Skeletal muscle cell (primary cell): ENCODE data around the gene RAG1.
"Not testable (repeated sequence)": the region's sequence is repeated elsewhere in the genome, so short reads cannot be mapped to it uniquely, and the experiment has no call there.

Experiments used
- DNase-seq: peaks from one replicate; pipeline ENCODE4 v3.0.0-alpha.2; 2010; ENCODE audit warnings: low read depth
- H3K4me3 ChIP-seq: 2 replicates; pipeline ENCODE4 v1.5.1; 2011; ENCODE audit warnings: low read depth, mild to moderate bottlenecking, control low read depth, low read length, moderate library complexity

Gene RAG1

DNA sequence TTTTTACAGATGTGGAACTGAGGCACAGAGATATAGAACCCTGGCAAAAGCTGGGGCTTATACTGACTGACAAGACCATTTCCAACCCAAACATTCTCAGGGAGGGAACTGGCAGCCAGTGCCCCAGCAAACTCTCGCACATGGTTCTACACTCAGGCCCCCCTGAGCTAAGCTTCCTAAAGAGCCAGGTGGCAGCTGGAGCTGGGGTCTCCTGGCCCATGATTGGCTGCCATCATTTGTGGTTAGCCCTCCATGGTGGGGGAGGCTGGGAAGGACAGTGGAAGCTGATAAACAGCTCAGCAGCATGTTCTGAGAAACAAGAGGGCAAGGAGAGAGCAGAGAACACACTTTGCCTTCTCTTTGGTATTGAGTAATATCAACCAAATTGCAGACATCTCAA is at the start of gene RAG1:
Gene RAG1 (plus strand): TSS at position 314 of the 400 bp plus-strand sequence. CDS start 5,298 bp downstream, outside the sequence.
- no peak for DNase-seq
- no peak within 1 kb of the TSS for H3K4me3 ChIP-seq

- DNase-seq: no peak
Measured at GRCh38 chr11:36530840-36531239, 37.0 kb upstream of the RAG1 start.

GRCh38 chr11:36532941-36533601 is 34.7 kb upstream of the RAG1 start:
- DNase-seq: no peak
- H3K4me3 ChIP-seq: no peak overlapping the region

More at GRCh38 chr11:36530840-36531239, 37.0 kb upstream of the RAG1 start:
- H3K4me3 ChIP-seq: no peak overlapping the region

DNA sequence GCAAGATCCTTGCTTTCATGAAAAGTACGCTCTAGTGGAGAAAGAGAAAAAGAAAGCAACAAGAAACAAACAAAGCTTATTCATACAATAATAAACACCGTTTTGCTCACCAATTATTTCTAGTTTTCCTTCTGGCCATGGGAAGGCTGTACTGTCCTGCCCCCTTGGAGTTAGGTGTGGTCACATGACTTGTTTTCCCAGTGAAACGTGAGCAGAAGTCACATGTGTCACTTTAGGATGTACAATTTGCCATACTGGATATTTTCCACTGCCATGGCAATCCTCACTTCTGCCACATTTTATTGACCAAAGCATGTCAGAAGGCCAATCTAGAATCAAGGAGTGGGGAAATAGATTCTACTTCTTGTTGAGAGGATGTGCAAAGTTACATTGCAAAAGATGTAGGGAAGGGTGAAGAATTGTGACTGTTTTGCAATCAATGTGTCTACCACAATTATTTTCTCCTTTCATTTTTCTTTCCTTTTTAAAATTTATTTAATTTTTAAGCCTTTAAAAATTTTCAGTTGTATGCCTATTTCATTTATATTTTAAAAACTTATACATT is 33.4 kb upstream of the RAG1 start:
- no peak overlapping the region for H3K4me3 ChIP-seq
- no peak for DNase-seq

DNA sequence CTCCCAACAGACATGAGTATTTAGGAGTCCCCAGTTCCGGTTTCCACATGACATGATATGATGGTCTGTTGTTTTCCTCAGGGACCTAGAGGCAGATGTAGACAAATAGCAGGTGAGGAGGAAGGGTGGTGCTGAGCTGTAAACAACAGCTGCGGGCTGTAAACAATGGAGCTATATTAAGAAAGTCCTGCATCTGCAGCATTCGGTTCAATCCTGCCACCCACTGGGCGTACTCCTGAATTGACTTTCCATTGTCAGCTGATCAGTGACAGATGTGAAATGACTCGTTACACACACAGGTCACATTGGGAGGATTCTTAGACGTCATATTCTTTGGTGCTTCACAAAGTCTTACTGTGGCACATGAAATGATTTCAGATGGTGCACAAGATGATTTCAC is 26.8 kb upstream of the RAG1 start:
- peak; percentile 9 for DNase-seq
- no peak overlapping the region for H3K4me3 ChIP-seq

- DNase-seq: no peak
Measured at GRCh38 chr11:36550385-36551115, 17.3 kb upstream of the RAG1 start.

DNA sequence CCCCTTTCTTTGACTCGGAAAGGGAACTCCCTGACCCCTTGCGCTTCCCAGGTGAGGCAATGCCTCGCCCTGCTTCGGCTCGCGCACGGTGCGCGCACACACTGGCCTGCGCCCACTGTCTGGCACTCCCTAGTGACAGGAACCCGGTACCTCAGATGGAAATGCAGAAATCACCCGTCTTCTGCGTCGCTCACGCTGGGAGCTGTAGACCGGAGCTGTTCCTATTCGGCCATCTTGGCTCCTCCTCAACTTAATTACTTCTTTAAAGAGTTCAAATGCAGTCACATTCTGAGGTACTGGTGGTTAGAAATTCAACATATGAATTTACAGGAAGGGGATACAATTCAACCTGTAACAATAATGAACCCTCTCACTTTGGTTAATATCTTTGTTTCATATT is 10.4 kb upstream of the RAG1 start:
- not testable (repeated sequence) for H3K4me3 ChIP-seq, DNase-seq

More at GRCh38 chr11:36550385-36551115, 17.3 kb upstream of the RAG1 start:
- H3K4me3 ChIP-seq: no peak overlapping the region

DNA sequence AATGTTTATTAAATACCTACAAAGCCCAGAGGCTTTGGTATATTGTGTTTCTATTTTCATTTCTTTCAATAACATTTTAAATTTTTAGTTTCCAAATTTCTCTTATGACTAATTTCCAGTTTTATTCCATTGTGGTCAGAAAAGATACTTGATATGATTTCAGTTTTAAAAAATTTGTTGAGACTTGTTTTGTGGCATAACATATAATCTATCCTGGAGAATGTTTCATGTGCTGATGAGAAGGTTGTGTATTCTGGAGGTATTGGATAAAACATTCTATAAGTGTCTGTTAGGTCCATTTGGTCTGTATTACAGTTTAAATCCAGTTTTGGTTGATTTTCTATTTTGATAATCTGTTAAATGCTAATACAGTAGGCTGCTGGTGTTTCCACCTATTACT is 9.8 kb upstream of the RAG1 start:
- no peak overlapping the region for H3K4me3 ChIP-seq
- no peak for DNase-seq

DNA sequence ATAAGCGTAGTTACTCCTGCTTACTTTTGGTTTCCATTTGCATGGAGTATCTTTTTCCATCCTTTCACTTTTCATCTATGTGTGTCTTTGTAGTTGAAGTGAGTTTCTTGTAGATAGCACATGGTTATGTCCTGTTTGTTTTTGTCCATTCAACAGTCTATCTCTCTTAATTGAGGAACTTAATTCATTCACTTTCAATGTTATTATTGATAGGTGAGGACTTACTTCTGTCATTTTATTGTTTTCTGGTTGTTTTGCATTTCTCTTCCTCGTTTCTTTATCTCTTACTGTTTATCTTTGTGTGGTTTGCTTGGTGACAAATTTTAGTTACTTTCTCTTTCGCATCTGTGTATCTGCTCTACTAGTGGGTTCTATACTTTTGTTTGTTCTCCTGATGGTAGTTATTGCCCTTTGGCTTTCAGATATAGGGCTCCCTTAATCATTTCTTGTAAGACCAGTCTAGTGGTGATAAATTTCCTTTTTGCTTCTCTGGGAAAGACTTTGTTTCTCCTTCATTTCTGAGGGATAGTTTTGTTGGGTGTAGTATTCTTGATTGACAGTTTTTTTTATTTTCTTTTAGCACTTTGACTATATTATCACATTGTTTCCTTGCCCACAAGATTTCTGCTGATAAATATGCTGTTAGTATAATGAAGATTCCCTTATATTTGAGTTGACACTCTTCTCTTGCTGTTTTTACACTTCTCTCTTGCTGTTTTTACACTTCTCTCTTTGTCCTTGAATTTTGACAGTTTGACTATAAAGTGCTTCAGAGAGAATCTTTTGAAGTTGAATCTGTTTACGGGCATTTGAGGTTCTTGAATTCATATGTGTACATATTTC is 9.0 kb upstream of the RAG1 start:
- no peak overlapping the region for H3K4me3 ChIP-seq
- no peak for DNase-seq

DNA sequence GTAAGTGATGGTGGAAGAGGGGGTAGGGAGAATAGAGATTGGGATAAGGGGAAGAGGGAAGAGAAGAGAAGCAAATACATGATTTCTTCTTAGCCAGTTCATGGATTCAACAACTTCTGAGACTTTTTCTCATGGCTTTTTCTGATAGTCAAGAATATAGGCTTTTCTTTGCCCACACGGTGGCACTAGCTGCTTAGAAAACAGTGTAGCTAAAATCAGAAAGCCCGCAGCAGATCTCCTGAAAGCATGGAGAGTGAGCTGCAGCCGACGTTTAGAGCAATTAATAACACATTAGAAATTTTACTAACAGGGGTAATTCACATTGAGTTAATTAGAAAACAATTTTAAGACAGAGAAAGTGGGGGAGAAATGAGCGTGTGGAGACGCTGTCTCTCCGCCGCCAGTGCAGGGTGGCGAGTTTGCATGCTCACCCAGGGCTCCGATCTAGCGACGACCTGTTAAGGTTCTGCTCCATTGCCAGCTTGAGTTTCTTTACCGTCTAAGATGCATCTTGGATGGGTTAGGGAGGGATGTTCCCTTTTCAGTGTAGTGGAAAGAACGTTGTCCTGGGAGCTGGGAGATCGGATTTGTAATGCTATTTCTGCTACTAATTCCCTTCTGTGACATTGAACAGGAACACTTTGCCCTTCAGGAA is 3.3 kb upstream of the RAG1 start:
- H3K4me3 ChIP-seq: peak overlapping the region; percentile 37
- peak; percentile 13 for DNase-seq

DNA sequence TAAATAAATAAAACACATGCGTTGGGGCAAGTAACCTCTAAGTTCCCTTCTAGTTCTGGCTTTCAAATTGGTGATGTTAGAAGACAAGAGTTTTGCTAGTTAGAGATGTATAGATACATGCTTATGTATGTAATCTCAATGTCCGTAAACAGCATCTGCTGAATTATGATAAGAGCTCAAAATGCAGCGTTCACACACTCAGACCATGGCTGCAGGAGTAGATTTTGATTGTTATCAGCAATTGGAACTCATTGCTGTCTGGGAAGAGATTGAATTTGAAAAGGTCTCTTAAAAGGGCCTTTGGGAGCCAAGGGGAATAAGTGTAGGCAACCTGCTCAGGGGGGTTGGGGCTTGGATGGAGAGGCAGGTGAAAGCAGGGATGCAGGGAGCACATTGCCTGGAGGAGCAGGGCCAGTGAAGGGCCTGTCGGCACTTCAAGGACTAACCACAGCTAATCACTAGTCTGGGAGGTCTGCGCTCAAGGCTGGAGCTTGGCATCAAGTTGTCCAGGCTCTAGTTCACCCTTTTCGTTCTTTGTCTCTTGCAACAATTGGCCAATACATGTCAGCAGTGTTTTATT is 2.7 kb upstream of the RAG1 start:
- DNase-seq: no peak
- no peak overlapping the region for H3K4me3 ChIP-seq

GRCh38 chr11:36566407-36567053 is 1.3 kb upstream of the RAG1 start:
- no peak overlapping the region for H3K4me3 ChIP-seq
- DNase-seq: no peak

DNA sequence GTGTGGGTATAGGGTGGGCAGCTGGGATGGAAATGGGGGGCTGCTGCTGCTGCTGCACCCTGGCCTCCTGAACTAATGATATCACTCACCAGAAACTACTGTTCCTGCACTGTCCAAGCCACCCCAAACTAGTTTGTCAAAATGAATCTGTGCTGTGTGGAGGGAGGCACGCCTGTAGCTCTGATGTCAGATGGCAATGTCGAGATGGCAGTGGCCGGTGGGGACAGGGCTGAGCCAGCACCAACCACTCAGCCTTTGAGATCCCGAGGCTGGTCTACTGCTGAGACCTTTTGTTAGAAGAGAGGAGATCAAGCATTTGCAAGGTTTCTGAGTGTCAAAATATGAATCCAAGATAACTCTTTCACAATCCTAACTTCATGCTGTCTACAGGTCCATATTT is 1.3 kb downstream of the RAG1 start:
- no peak overlapping the region for H3K4me3 ChIP-seq
- DNase-seq: no peak

GRCh38 chr11:36574486-36574885 is 6.7 kb downstream of the RAG1 start:
- no peak for DNase-seq
- H3K4me3 ChIP-seq: no peak overlapping the region

- H3K4me3 ChIP-seq: no peak overlapping the region
- DNase-seq: no peak
Measured at GRCh38 chr11:36577373-36577772, 9.6 kb downstream of the RAG1 start.

- no peak overlapping the region for H3K4me3 ChIP-seq
- no peak for DNase-seq
Measured at GRCh38 chr11:36577859-36578258, 10.1 kb downstream of the RAG1 start.

GRCh38 chr11:36578458-36578857 is 10.7 kb downstream of the RAG1 start:
- H3K4me3 ChIP-seq: no peak overlapping the region
- DNase-seq: no peak

- DNase-seq: no peak
Measured at GRCh38 chr11:36581536-36581935, 13.7 kb downstream of the RAG1 start.

DNA sequence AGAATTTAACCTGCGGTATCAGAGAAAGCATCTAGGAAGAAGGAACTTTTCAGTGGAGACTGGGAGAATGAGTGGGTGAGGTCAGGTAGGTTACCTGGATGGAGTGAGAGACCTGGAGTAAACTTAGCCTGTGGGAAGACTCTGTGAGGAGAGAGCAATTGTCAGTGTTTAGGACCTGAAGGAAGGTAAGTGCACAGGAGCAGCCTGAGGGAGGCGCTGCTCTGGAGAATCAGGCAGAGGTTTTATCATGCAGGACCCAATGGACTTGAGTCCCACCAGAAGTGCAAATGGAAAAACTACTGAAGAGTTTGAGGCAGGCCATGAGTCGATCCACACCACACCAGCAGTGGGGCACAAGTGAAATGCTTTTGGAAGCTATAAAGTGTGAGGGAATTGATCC is 15.9 kb downstream of the RAG1 start:
- no peak for DNase-seq
- no peak overlapping the region for H3K4me3 ChIP-seq

More at GRCh38 chr11:36581536-36581935, 13.7 kb downstream of the RAG1 start:
- H3K4me3 ChIP-seq: no peak overlapping the region
